Tibial nerve (tissue), 4 donors: ENCODE data around the gene B3GAT1. TPM values are rescaled to one million over a fixed set of nuclear protein-coding genes. Genes with fewer than 3 reads are reported as not detected.

Experiments used
- DNase-seq, 2 donors: peaks; one replicate each; pipeline ENCODE4 v3.0.0-alpha.2; 2019; ENCODE audit warnings: low spot score in 2 of 2
- H3K27ac ChIP-seq, 4 donors: fragments of 200-600 bp; sonication (generic) in 3 of 4; one replicate each; pipeline ENCODE4 v1.5.1; 2017 to 2019; ENCODE audit warnings: mild to moderate bottlenecking in 1 of 4
- H3K27me3 ChIP-seq, 2 donors: fragments of 200-600 bp; sonication (generic) in 1 of 2; one replicate each; pipeline versions ENCODE4 v1.5.1 to v1.6.0; 2017 to 2019
- H3K36me3 ChIP-seq, 3 donors: fragments of 200-600 bp; sonication (generic); one replicate each; pipeline ENCODE4 v1.5.1; 2018 to 2019
- H3K4me1 ChIP-seq, 4 donors: fragments of 200-600 bp; sonication (generic) in 3 of 4; one replicate each; pipeline ENCODE4 v1.5.1; 2017 to 2019
- H3K4me3 ChIP-seq, 4 donors: fragments of 200-600 bp; sonication (generic) in 3 of 4; one replicate each; pipeline ENCODE4 v1.5.1; 2017 to 2019; ENCODE audit warnings: mild to moderate bottlenecking in 1 of 4, moderate library complexity in 1 of 4
- H3K9me3 ChIP-seq, 4 donors: fragments of 200-600 bp; sonication (generic) in 3 of 4; one replicate each; pipeline ENCODE4 v1.5.1; 2017 to 2019
- CTCF ChIP-seq, 5 experiments: fragments of 200-600 bp in 3 of 5; fragments of 450-650 bp in 2 of 5; sonication (generic) in 3 of 5; IDR thresholded peaks; one replicate each; pipeline ENCODE4 v1.5.1; 2016 to 2019; ENCODE audit warnings: antibody characterized with exemption in 5 of 5, mild to moderate bottlenecking in 3 of 5, moderate library complexity in 2 of 5
- EP300 ChIP-seq, 2 donors: sonication (generic); formaldehyde crosslinking; IDR thresholded peaks; one replicate each; pipeline ENCODE4 v1.6.1; 2017; ENCODE audit warnings: antibody characterized with exemption in 2 of 2, mild to moderate bottlenecking in 1 of 2
- POLR2A ChIP-seq, 2 donors: fragments of 450-650 bp; IDR thresholded peaks; one replicate each; pipeline ENCODE4 v1.6.1; 2017; ENCODE audit warnings: antibody characterized with exemption in 2 of 2, mild to moderate bottlenecking in 2 of 2, moderate library complexity in 2 of 2
- WGBS, 2 donors: methylation state at CpG; one replicate each; pipeline ENCODE4 v1.1.5; 2018; 5-methylcytosine and 5-hydroxymethylcytosine counted together
- total RNA-seq, 4 donors: library from RNA; depleted of rRNA; stranded (reverse); fragments of >200 nt; gene quantifications; one replicate each; pipeline ENCODE4 v1.1.0, GENCODE V29; 2016

B3GAT1 gene
- total RNA-seq, 4 donors from 2014 or later, result 6.6 to 18.0 (median 9.1) TPM

DNA sequence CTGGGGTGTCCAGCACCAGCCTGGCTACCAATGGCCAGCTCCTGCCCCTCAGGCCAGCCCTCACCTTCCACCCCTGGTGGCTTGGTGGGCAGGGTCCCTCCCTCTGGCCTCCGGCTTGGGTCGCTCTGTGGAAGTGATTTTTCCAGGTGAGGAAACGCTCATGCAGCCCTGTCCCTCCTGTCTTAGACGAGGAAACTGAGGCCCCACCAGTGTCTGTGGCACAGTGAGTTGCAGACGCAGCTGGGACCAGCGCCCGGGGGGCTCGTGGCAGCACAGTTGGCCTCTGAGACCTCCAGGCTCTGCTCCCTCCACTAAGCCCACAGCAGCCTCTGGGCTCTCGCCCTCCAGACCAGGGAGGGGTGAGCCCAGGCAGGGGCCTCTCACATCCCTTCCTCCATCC is 6.2 kb downstream of the B3GAT1 start:
- Histone ChIP-seq H3K27me3 (peaks cover 0 to 20% of the 10 kb centered on the region in 2 donors), H3K4me1 (peaks cover 0 to 4% (median 0%) of the 10 kb centered on the region in 4 donors), H3K9me3 (no peaks in the 10 kb centered on the region), H3K27ac (no peak overlapping the region), H3K4me3 (no peak overlapping the region), H3K36me3 (peaks cover 0 to 2% (median 0%) of the 10 kb centered on the region in 3 donors)
- DNase-seq, result no peak
- TF ChIP-seq CTCF (IDR thresholded peaks at IDR 0.05) (no peak), POLR2A (IDR thresholded peaks at IDR 0.05) (no peak), EP300 (IDR thresholded peaks at IDR 0.05) (no peak)
- 84 to 85% methylated on average over 9 of the region's 9 CpGs for WGBS, 2 donors

DNA sequence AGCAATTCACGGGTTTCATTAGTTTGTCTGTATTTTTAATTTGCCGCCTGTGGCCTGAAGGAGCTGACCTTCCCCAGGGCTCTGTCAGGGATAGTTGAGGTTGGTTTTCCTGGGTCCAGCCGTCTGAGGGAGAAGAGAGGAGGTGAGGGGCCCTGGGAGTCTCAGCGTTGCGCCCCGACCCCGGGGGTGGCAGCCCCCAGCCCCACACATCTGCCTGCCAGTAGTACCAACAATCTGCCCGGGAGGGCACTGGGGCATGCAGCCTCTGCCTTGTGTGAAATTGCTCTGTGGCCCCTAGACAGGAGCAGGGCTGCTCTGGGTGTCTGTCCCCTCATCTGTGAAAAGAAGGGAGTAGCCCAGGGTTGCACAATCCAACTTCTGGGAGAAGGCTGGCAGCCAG is 6.6 kb downstream of the B3GAT1 start:
- no peak for TF ChIP-seq EP300 (IDR thresholded peaks at IDR 0.05)
- peaks cover 0 to 16% of the 10 kb centered on the region in 2 donors for H3K27me3 ChIP-seq
- peak overlapping the region in 1 of 4 donors; percentile 4 for H3K27ac ChIP-seq
- no peak overlapping the region for H3K4me3 ChIP-seq
- no peak for DNase-seq
- H3K9me3 ChIP-seq, result no peaks in the 10 kb centered on the region
- H3K4me1 ChIP-seq, result no peaks in the 10 kb centered on the region
- H3K36me3 ChIP-seq, result peaks cover 0 to 2% (median 0%) of the 10 kb centered on the region in 3 donors
- 83 to 87% methylated on average over 7 to 8 of the region's 8 CpGs for WGBS, 2 donors

DNA sequence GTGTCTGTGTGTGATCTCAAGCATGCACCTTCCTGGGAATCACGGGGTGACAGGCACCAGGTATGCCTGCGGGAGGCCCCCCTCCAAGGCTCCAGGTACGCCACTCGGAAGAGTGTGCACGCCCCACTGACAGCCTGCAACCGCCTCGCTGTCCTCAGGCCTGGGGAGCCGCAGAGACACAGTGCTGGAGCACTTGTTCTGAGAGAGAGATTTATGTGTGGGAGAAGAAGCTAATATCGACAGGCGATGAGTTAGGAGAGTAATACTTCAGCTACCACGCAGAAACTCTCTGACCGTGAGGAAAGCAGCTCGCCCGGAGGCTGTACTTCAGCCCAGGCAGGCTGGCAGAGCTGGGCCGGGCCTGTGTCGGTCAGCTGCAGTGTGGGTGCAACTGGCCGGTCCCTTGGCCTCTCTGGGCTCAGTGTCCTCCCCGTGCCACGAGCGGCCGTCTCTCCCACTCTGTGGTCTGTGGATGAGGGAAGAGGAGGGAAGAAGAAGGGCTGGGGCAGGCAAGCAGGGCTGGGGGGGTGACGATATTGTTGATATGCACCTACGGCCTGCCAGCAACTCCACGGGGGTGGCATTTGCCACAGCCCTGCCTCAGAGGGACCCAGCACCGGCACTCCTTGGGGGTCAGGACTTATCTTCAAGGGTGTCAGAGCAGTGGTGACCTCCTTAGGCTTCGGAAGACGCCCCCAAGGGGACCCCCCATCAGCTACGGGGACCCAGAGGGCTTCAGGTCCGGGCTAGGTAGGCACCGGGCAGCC is 7.3 kb downstream of the B3GAT1 start:
- peak overlapping the region in 1 of 4 donors; percentile 4 for H3K27ac ChIP-seq
- no peak for TF ChIP-seq CTCF (IDR thresholded peaks at IDR 0.05)
- TF ChIP-seq EP300 (IDR thresholded peaks at IDR 0.05), result no peak
- TF ChIP-seq POLR2A (IDR thresholded peaks at IDR 0.05), result no peak
- H3K4me1 ChIP-seq, result no peaks in the 10 kb centered on the region
- H3K9me3 ChIP-seq, result no peaks in the 10 kb centered on the region
- no peak overlapping the region for H3K4me3 ChIP-seq
- DNase-seq, result no peak
- H3K36me3 ChIP-seq, result peaks cover 0 to 2% (median 0%) of the 10 kb centered on the region in 3 donors
- WGBS, 2 donors, result 83 to 89% methylated on average over 27 to 29 of the region's 30 CpGs
- peaks cover 0 to 10% of the 10 kb centered on the region in 2 donors for H3K27me3 ChIP-seq

DNA sequence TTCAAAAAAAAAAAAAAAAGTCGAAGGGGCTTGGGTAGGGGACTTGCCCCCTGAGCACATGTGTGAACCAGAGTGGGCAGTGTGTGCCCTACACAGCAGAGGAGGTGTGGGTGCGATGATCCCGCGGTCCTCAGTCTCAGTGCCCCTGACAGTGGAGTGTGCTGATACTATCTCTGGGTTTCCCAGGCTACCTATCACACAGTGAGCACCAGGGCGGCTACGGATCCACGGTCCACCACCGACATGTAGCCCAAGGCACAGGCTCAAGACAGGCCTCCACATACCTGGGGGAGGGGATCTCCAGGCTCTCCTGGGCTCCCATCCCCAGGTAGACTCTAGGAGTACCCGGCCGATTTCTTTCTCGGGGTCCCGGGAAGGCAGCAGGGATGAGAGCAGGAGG is 9.1 kb downstream of the B3GAT1 start:
- Histone ChIP-seq H3K27me3 (no peaks in the 10 kb centered on the region), H3K9me3 (no peaks in the 10 kb centered on the region), H3K4me1 (peaks cover 0 to 14% (median 0%) of the 10 kb centered on the region in 4 donors), H3K4me3 (no peak overlapping the region), H3K27ac (no peak overlapping the region), H3K36me3 (peaks cover 0 to 2% (median 0%) of the 10 kb centered on the region in 3 donors)
- TF ChIP-seq POLR2A (IDR thresholded peaks at IDR 0.05) (no peak), CTCF (IDR thresholded peaks at IDR 0.05) (no peak), EP300 (IDR thresholded peaks at IDR 0.05) (no peak)
- WGBS, 2 donors, result 80 to 88% methylated on average over 10 to 12 of the region's 12 CpGs
- DNase-seq, result no peak

GRCh38 chr11:134401825-134402809 is 9.9 kb downstream of the B3GAT1 start:
- H3K9me3 ChIP-seq, result no peaks in the 10 kb centered on the region
- WGBS, 2 donors, result 85 to 87% methylated on average over 15 to 16 of the region's 19 CpGs
- H3K27ac ChIP-seq, result no peak overlapping the region
- peaks cover 0 to 19% (median 0%) of the 10 kb centered on the region in 4 donors for H3K4me1 ChIP-seq
- H3K27me3 ChIP-seq, result no peaks in the 10 kb centered on the region
- no peak overlapping the region for H3K4me3 ChIP-seq
- H3K36me3 ChIP-seq, result peaks cover 0 to 2% (median 0%) of the 10 kb centered on the region in 3 donors
- TF ChIP-seq POLR2A (IDR thresholded peaks at IDR 0.05), result no peak
- no peak for TF ChIP-seq EP300 (IDR thresholded peaks at IDR 0.05)
- no peak for TF ChIP-seq CTCF (IDR thresholded peaks at IDR 0.05)
- no peak for DNase-seq
